Body of pancreas (tissue), 4 donors: ENCODE measurements around the gene GRAMD4.

Experiments
- POLR2A ChIP-seq, 3 donors: fragments of 450-650 bp; IDR thresholded peaks; one replicate each; pipeline ENCODE4 v1.6.1; 2016; ENCODE audit warnings: antibody characterized with exemption in 3 of 3, mild to moderate bottlenecking in 2 of 3
- TF ChIP-seq, protein P1 (sequence below), 7 experiments: fragments of 450-650 bp in 4 of 7; fragments of 200-600 bp in 3 of 7; sonication (generic) in 3 of 7; IDR thresholded peaks; one replicate each; pipeline ENCODE4 v1.5.1; 2016 to 2019; ENCODE audit warnings: antibody characterized with exemption in 7 of 7

DNA sequence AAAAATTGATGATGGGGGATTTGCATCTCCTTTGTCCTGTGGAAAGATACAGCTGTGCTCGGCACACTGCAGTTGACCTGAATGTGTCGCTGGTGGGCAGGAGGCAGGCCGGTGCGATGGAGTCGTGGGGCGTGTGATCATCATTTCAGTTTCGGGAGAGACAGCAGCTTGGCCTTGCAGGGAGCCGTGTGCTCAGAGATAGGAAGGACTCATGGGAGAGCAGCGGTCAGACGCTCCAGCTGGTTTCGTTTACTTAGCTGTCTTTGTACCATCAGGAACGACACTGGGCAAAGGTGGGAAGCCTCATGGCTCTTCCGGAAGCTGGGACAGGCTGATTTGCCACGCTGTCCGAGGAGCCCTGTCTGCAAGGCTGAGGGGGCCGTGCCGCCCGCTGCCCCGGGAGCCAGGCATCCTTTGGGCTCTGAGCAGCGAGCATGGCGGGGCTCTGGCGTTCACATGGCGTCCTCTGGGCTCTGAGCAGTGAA is 32.7 kb downstream of the GRAMD4 start:
- TF ChIP-seq, protein P1, sequence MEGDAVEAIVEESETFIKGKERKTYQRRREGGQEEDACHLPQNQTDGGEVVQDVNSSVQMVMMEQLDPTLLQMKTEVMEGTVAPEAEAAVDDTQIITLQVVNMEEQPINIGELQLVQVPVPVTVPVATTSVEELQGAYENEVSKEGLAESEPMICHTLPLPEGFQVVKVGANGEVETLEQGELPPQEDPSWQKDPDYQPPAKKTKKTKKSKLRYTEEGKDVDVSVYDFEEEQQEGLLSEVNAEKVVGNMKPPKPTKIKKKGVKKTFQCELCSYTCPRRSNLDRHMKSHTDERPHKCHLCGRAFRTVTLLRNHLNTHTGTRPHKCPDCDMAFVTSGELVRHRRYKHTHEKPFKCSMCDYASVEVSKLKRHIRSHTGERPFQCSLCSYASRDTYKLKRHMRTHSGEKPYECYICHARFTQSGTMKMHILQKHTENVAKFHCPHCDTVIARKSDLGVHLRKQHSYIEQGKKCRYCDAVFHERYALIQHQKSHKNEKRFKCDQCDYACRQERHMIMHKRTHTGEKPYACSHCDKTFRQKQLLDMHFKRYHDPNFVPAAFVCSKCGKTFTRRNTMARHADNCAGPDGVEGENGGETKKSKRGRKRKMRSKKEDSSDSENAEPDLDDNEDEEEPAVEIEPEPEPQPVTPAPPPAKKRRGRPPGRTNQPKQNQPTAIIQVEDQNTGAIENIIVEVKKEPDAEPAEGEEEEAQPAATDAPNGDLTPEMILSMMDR (IDR thresholded peaks at IDR 0.05) = no peak
- no peak for TF ChIP-seq POLR2A (IDR thresholded peaks at IDR 0.05)
